Adrenal gland (tissue), 12 donors: ENCODE results near the gene LRP10. TPM values are rescaled to one million over a fixed set of nuclear protein-coding genes. Genes with fewer than 3 reads are reported as not detected.

Source experiments
- DNase-seq, 7 donors: peaks; one replicate each; pipeline ENCODE4 v3.0.0-alpha.2; 2019 to 2020
- H3K27ac ChIP-seq, 5 donors: fragments of 200-600 bp; sonication (generic) in 4 of 5; 1 replicate in 3 of 5; 2 replicates in 2 of 5; pipeline versions ENCODE4 v1.5.1 to v1.8.0; 2016 to 2020; ENCODE audit warnings: mild to moderate bottlenecking in 1 of 5
- H3K27me3 ChIP-seq: fragments of 200-600 bp; 2 replicates; pipeline ENCODE4 v1.8.0; 2021
- H3K36me3 ChIP-seq, 2 donors: fragments of 200-600 bp; replicated peaks in 1 of 2; 1 replicate in 1 of 2; 2 replicates in 1 of 2; pipeline versions ENCODE4 v1.5.1 to v1.8.0; 2018 to 2022
- H3K4me1 ChIP-seq, 2 donors: fragments of 200-600 bp; replicated peaks in 1 of 2; 1 replicate in 1 of 2; 2 replicates in 1 of 2; pipeline versions ENCODE4 v1.5.1 to v1.8.0; 2018 to 2021
- H3K4me3 ChIP-seq, 4 donors: fragments of 200-600 bp; sonication (generic) in 3 of 4; one replicate each; pipeline ENCODE4 v1.5.1; 2016 to 2018
- H3K9me3 ChIP-seq, 3 donors: fragments of 200-600 bp; sonication (generic) in 1 of 3; replicated peaks in 1 of 3; 1 replicate in 2 of 3; 2 replicates in 1 of 3; pipeline versions ENCODE4 v1.5.1 to v1.8.0; 2016 to 2021
- POLR2A ChIP-seq, 2 donors: fragments of 450-650 bp; IDR thresholded peaks; one replicate each; pipeline ENCODE4 v1.6.1; 2017; ENCODE audit warnings: antibody characterized with exemption in 2 of 2, mild to moderate bottlenecking in 2 of 2, moderate library complexity in 1 of 2
- WGBS, 4 donors: extraction: QIAGEN DNeasy Blood & Tissue Kit in 2 of 4; methylation state at CpG; one replicate each; pipeline versions ENCODE4 v1.1.5 to v1.1.7; 2013 to 2017; 5-methylcytosine and 5-hydroxymethylcytosine counted together
- intact Hi-C, 2 donors: fragments of 100-400 bp; cut with DNase I; formaldehyde crosslinking; loops; one replicate each; pipeline versions ENCODE4 v1.14.1 to v1.15.0; 2022 to 2023
- polyA plus RNA-seq, 3 donors: library from polyadenylated mRNA; stranded (reverse); fragments of 200-250 nt in 2 of 3; fragments of 350-450 nt in 1 of 3; fragmentation: Illumina TruSeq in 1 of 3; extraction: RNeasy Lipid Tissue Mini Kit (QIAGEN cat#74804) in 1 of 3; gene quantifications; one replicate each; pipeline ENCODE4 v1.2.3, GENCODE V29; 2013 to 2014
- total RNA-seq, 9 donors: library from RNA; depleted of rRNA in 4 of 9; stranded (reverse); fragments of >200 nt in 4 of 9; fragments of 120-200 nt in 1 of 9; fragmentation: NEBNext Ultra II Directional in 1 of 9; extraction: Animal tissue kit (Norgen Biotek cat#: 25700) in 1 of 9; gene quantifications; one replicate each; pipeline versions ENCODE4 v1.1.0 to v1.2.4, GENCODE V29; 2013 to 2023
- TF ChIP-seq, protein P1 (sequence below), 6 experiments: fragments of 450-650 bp in 4 of 6; fragments of 200-600 bp in 2 of 6; sonication (generic) in 1 of 6; IDR thresholded peaks; 1 replicate in 5 of 6; 2 replicates in 1 of 6; pipeline versions ENCODE4 v1.5.1 to v1.8.0; 2016 to 2021; ENCODE audit warnings: antibody characterized with exemption in 6 of 6, mild to moderate bottlenecking in 2 of 6, moderate library complexity in 1 of 6
- donor health status: healthy with polysubstance abuse.
- donor health status: Bipolar disorder and iron deficiency.
- donor health status: DM: yes; HTN: yes; CAD: no.
- donor health status: DM: no; HTN: no; CAD: no.
- donor health status: DM: no; HTN: no; CAD: no.
- donor health status: DM: yes; HTN: yes; CAD: no.

Gene LRP10
- total and polyA plus RNA-seq, 12 donors, result 13.1 to 207 (median 83.2) TPM

- Histone ChIP-seq H3K4me3 (peak overlapping the region in 3 of 4 donors; percentile 22 to 64 (median 35)), H3K27me3 (no peaks in the 10 kb centered on the region), H3K36me3 (no peaks in the 10 kb centered on the region), H3K4me1 (peaks cover 0 to 9% of the 10 kb centered on the region in 2 donors), H3K27ac (peak overlapping the region in 3 of 5 donors; percentile 7 to 81 (median 66)), H3K9me3 (no peaks in the 10 kb centered on the region)
- DNase-seq, result peak; percentile 70 to 90 (median 80)
- TF ChIP-seq, protein P1, sequence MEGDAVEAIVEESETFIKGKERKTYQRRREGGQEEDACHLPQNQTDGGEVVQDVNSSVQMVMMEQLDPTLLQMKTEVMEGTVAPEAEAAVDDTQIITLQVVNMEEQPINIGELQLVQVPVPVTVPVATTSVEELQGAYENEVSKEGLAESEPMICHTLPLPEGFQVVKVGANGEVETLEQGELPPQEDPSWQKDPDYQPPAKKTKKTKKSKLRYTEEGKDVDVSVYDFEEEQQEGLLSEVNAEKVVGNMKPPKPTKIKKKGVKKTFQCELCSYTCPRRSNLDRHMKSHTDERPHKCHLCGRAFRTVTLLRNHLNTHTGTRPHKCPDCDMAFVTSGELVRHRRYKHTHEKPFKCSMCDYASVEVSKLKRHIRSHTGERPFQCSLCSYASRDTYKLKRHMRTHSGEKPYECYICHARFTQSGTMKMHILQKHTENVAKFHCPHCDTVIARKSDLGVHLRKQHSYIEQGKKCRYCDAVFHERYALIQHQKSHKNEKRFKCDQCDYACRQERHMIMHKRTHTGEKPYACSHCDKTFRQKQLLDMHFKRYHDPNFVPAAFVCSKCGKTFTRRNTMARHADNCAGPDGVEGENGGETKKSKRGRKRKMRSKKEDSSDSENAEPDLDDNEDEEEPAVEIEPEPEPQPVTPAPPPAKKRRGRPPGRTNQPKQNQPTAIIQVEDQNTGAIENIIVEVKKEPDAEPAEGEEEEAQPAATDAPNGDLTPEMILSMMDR (IDR thresholded peaks at IDR 0.05), result peak in 1 of 6 experiments; percentile 10
- peak; percentile 21 to 24 for TF ChIP-seq POLR2A (IDR thresholded peaks at IDR 0.05)
- 3 to 7% (median 5%) methylated on average over 26 to 77 of the region's 77 CpGs for WGBS, 4 donors
- intact Hi-C loops, result no loop called here
Measured at GRCh38 chr14:22886500-22887259, 15.1 kb downstream of the LRP10 start.

DNA sequence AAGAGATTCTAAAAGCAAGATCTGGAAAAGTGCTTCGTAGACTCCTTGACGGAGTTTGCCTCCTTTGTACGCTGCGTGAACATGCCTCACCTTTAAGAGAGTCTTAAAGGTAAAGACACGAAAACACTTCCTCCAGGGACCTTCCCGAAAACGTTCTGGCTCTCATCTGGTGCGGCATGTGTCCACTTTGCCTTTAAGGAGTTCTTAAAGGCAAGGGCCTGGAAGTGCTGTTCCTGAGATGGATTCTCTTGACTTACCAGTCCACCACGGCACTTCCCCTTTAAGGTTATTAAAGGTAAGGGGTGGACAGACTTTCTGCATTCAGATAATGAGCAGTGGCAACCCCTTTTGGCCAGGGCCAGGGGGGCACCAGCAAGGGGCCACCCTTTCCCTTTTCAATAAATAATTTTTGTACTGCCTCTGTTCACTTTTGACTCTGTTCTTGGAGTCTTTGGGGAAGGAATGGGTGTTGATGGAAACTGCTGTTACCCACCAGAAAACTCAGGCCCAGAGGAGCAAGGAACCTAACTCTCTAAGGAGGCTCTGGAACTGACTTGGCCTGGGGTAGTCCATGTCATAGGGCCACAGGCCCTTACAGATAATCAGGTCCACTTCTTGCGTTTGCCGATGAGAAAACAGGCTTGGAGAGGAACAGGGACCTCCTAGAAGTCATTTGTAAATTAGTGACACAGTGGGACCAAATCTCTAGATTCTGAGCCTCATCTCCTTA is 15.9 kb downstream of the LRP10 start:
- TF ChIP-seq, protein P1 (IDR thresholded peaks at IDR 0.05), result no peak
- TF ChIP-seq POLR2A (IDR thresholded peaks at IDR 0.05), result no peak
- intact Hi-C loops, result no loop called here
- WGBS, 4 donors, result 17 to 38% (median 26%) methylated on average over 10 to 11 of the region's 11 CpGs
- no peaks in the 10 kb centered on the region for H3K9me3 ChIP-seq
- H3K27me3 ChIP-seq, result no peaks in the 10 kb centered on the region
- peak overlapping the region in 3 of 5 donors; percentile 7 to 81 (median 66) for H3K27ac ChIP-seq
- H3K36me3 ChIP-seq, result no peaks in the 10 kb centered on the region
- H3K4me3 ChIP-seq, result peak overlapping the region in 3 of 4 donors; percentile 22 to 64 (median 35)
- H3K4me1 ChIP-seq, result peaks cover 0 to 9% of the 10 kb centered on the region in 2 donors
- peak in 6 of 7 donors; percentile 71 to 89 (median 78) for DNase-seq

GRCh38 chr14:22887990-22888378 is 16.4 kb downstream of the LRP10 start:
- peak overlapping the region in 1 of 4 donors; percentile 64 for H3K4me3 ChIP-seq
- no peaks in the 10 kb centered on the region for H3K36me3 ChIP-seq
- intact Hi-C loops, result no loop called here
- 82 to 100% (median 82%) methylated on average over 1 to 5 of the region's 5 CpGs for WGBS, 4 donors
- peaks cover 0 to 9% of the 10 kb centered on the region in 2 donors for H3K4me1 ChIP-seq
- no peaks in the 10 kb centered on the region for H3K9me3 ChIP-seq
- no peak for DNase-seq
- H3K27me3 ChIP-seq, result no peaks in the 10 kb centered on the region
- no peak overlapping the region for H3K27ac ChIP-seq
- TF ChIP-seq, protein P1 (IDR thresholded peaks at IDR 0.05), result no peak
- no peak for TF ChIP-seq POLR2A (IDR thresholded peaks at IDR 0.05)

- intact Hi-C loops, result no loop called here
Measured at GRCh38 chr14:22888662-22889061, 17.1 kb downstream of the LRP10 start.

More at GRCh38 chr14:22888662-22889061, 17.1 kb downstream of the LRP10 start:
- no peak for TF ChIP-seq POLR2A (IDR thresholded peaks at IDR 0.05)
- TF ChIP-seq, protein P1 (IDR thresholded peaks at IDR 0.05), result no peak
- Histone ChIP-seq H3K9me3 (no peaks in the 10 kb centered on the region), H3K27ac (no peak overlapping the region), H3K4me1 (peaks cover 0 to 9% of the 10 kb centered on the region in 2 donors), H3K36me3 (no peaks in the 10 kb centered on the region), H3K4me3 (no peak overlapping the region), H3K27me3 (no peaks in the 10 kb centered on the region)
- WGBS, 4 donors, result 46 to 77% (median 73%) methylated on average over 3 to 4 of the region's 4 CpGs
- no peak for DNase-seq
